H1 (cell line): Measurements from ENCODE around the gene NLN. TPM values are rescaled to one million over a fixed set of nuclear protein-coding genes. Genes with fewer than 3 reads are reported as not detected.
"Not testable (repeated sequence)": the region's sequence is repeated elsewhere in the genome, so short reads cannot be mapped to it uniquely, and the experiment has no call there.

ENCODE experiments used
- CTCF ChIA-PET: fragments of 300-600 bp; sonication (Branson Sonifier 250); formaldehyde crosslinking; loops from one replicate; lab custom pipeline; 2021; ENCODE audit not compliant: partially characterized antibody; lab: Charles Lee
- POLR2A ChIA-PET: fragments of 300-600 bp; sonication (Branson Sonifier 250); formaldehyde crosslinking; loops from one replicate; lab custom pipeline; 2021; ENCODE audit warnings: inconsistent platforms; ENCODE audit not compliant: partially characterized antibody; lab: Charles Lee
- DNase-seq, 2 experiments: peaks; one replicate each; pipeline versions ENCODE4 v3.0.0 to v3.0.0-alpha.2; 2010 to 2022; ENCODE audit warnings: low spot score in 2 of 2, low read depth in 1 of 2, mixed read lengths in 1 of 2
- FAIRE-seq: peaks from 2 replicates; lab custom pipeline; 2011; peaks lifted over from hg19 to GRCh38; lab: Jason Lieb, UNC
- H2AFZ ChIP-seq: 2 replicates; pipeline ENCODE4 v1.8.1; 2012; ENCODE audit warnings: low read length, inconsistent platforms
- H2AK5ac ChIP-seq: 2 replicates; pipeline ENCODE4 v1.6.1; 2013; ENCODE audit warnings: low read depth, low read length
- H2BK120ac ChIP-seq: replicated peaks from 2 replicates; pipeline ENCODE3; 2013; ENCODE audit warnings: low read depth, low read length, inconsistent platforms
- H2BK12ac ChIP-seq: 2 replicates; pipeline ENCODE4 v1.6.1; 2013; ENCODE audit warnings: low read depth, low read length
- H2BK15ac ChIP-seq: 2 replicates; pipeline ENCODE4 v1.6.1; 2013; ENCODE audit warnings: low read length
- H2BK20ac ChIP-seq: 2 replicates; pipeline ENCODE4 v1.6.1; 2013; ENCODE audit warnings: low read length
- H2BK5ac ChIP-seq: 2 replicates; pipeline ENCODE4 v1.6.1; 2013; ENCODE audit warnings: low read depth, low read length
- H3K14ac ChIP-seq: 2 replicates; pipeline ENCODE4 v1.6.1; 2013; ENCODE audit warnings: inconsistent platforms; ENCODE audit not compliant: insufficient read length
- H3K18ac ChIP-seq: 2 replicates; pipeline ENCODE4 v1.6.1; 2013; ENCODE audit warnings: low read length; ENCODE audit errors: extremely low read depth
- H3K23ac ChIP-seq: 2 replicates; pipeline ENCODE4 v1.6.1; 2013; ENCODE audit warnings: inconsistent platforms; ENCODE audit not compliant: insufficient read length
- H3K23me2 ChIP-seq: 2 replicates; pipeline ENCODE4 v1.6.1; 2013; ENCODE audit warnings: low read depth, low read length
- H3K27ac ChIP-seq: 2 replicates; pipeline ENCODE4 v1.6.1; 2011; ENCODE audit warnings: low read depth, low read length, inconsistent platforms
- H3K27me3 ChIP-seq, 4 experiments: replicated peaks in 1 of 4; 1 replicate in 1 of 4; 2 replicates in 3 of 4; pipeline versions ENCODE4 v1.6.1 to v1.8.1; 2011 to 2013; ENCODE audit warnings: low read length in 3 of 4, mild to moderate bottlenecking in 3 of 4, inconsistent platforms in 2 of 4, mixed read lengths in 2 of 4, moderate library complexity in 1 of 4; ENCODE audit not compliant: control insufficient read depth in 3 of 4, insufficient read depth in 3 of 4; ENCODE audit errors: extremely low read depth in 1 of 4
- H3K36me3 ChIP-seq, 4 experiments: 2 replicates each; pipeline versions ENCODE4 v1.6.1 to v1.8.1; 2011 to 2013; ENCODE audit warnings: mild to moderate bottlenecking in 4 of 4, low read length in 3 of 4, moderate library complexity in 2 of 4, control low read depth in 1 of 4, inconsistent platforms in 1 of 4; ENCODE audit not compliant: insufficient read depth in 4 of 4, control insufficient read depth in 2 of 4
- H3K4ac ChIP-seq: replicated peaks from 2 replicates; pipeline ENCODE3; 2013; ENCODE audit warnings: low read length, low read depth, mixed read lengths, inconsistent platforms; ENCODE audit not compliant: insufficient read length
- H3K4me1 ChIP-seq, 4 experiments: replicated peaks in 1 of 4; 1 replicate in 1 of 4; 2 replicates in 3 of 4; pipeline versions ENCODE4 v1.6.1 to v1.8.1; 2011 to 2013; ENCODE audit warnings: low read length in 3 of 4, inconsistent platforms in 2 of 4, mixed read lengths in 1 of 4; ENCODE audit not compliant: insufficient read depth in 4 of 4, control insufficient read depth in 3 of 4
- H3K4me2 ChIP-seq, 2 experiments: 2 replicates each; pipeline versions ENCODE4 v1.6.1 to v1.8.1; 2011 to 2013; ENCODE audit warnings: low read depth in 2 of 2, low read length in 2 of 2, control low read depth in 1 of 2, inconsistent platforms in 1 of 2, mild to moderate bottlenecking in 1 of 2; ENCODE audit not compliant: insufficient read depth in 1 of 2
- H3K4me3 ChIP-seq, 4 experiments: fragments of 200-600, 300-600 bp in 1 of 4; sonication (generic), shearing (Covaris generic), sonication (Bioruptor Twin) in 1 of 4; 2 replicates each; pipeline versions ENCODE4 v1.5.1 to v1.8.1; 2011 to 2016; ENCODE audit warnings: low read length in 4 of 4, low read depth in 3 of 4, control low read depth in 2 of 4, inconsistent platforms in 2 of 4, mild to moderate bottlenecking in 2 of 4, mixed read lengths in 1 of 4, moderate library complexity in 1 of 4; ENCODE audit not compliant: insufficient read depth in 2 of 4; ENCODE audit errors: extremely low read depth in 1 of 4
- H3K56ac ChIP-seq: replicated peaks from 2 replicates; pipeline ENCODE3; 2013; ENCODE audit warnings: low read depth, mild to moderate bottlenecking, mixed read lengths, low read length, inconsistent platforms; ENCODE audit not compliant: insufficient read length
- H3K79me1 ChIP-seq: 2 replicates; pipeline ENCODE4 v1.6.1; 2013; ENCODE audit warnings: low read depth, low read length, control low read depth
- H3K79me2 ChIP-seq, 2 experiments: 2 replicates each; pipeline versions ENCODE4 v1.6.1 to v1.8.1; 2012 to 2013; ENCODE audit warnings: low read length in 2 of 2, mild to moderate bottlenecking in 2 of 2, inconsistent platforms in 1 of 2; ENCODE audit not compliant: insufficient read depth in 2 of 2, control insufficient read depth in 1 of 2
- H3K9ac ChIP-seq, 4 experiments: replicated peaks in 1 of 4; 1 replicate in 1 of 4; 2 replicates in 3 of 4; pipeline versions ENCODE4 v1.6.1 to v1.8.1; 2011 to 2013; ENCODE audit warnings: low read depth in 3 of 4, low read length in 3 of 4, control low read depth in 2 of 4, mild to moderate bottlenecking in 2 of 4, moderate library complexity in 2 of 4, inconsistent platforms in 1 of 4; ENCODE audit errors: extremely low read depth in 1 of 4
- H3K9me3 ChIP-seq, 2 experiments: 2 replicates each; pipeline versions ENCODE4 v1.6.1 to v1.8.1; 2012 to 2013; ENCODE audit warnings: mild to moderate bottlenecking in 2 of 2, moderate library complexity in 2 of 2, control low read depth in 1 of 2, inconsistent platforms in 1 of 2, low read depth in 1 of 2, low read length in 1 of 2, mixed read lengths in 1 of 2; ENCODE audit not compliant: insufficient read depth in 2 of 2
- H4K20me1 ChIP-seq, 2 experiments: replicated peaks in 1 of 2; 2 replicates each; pipeline versions ENCODE3 to v1.8.1; 2011 to 2013; ENCODE audit warnings: inconsistent platforms in 2 of 2, low read length in 2 of 2, mild to moderate bottlenecking in 1 of 2; ENCODE audit not compliant: insufficient read depth in 2 of 2, control insufficient read depth in 1 of 2
- H4K5ac ChIP-seq: 2 replicates; pipeline ENCODE4 v1.6.1; 2013; ENCODE audit warnings: low read length, low read depth, mixed read lengths, inconsistent platforms; ENCODE audit not compliant: insufficient read length
- H4K8ac ChIP-seq: 2 replicates; pipeline ENCODE4 v1.8.0; 2013; ENCODE audit warnings: mild to moderate bottlenecking, moderate library complexity, low read length, inconsistent platforms; ENCODE audit not compliant: insufficient read depth; ENCODE audit errors: extremely low read depth
- H4K91ac ChIP-seq: replicated peaks from 2 replicates; pipeline ENCODE3; 2013; ENCODE audit warnings: low read length, mixed read lengths, inconsistent platforms; ENCODE audit not compliant: insufficient read length
- WGBS, 2 experiments: shearing (Covaris generic) in 1 of 2; methylation state at CpG; one replicate each; pipeline versions ENCODE4 v1.1.6 to v1.1.7; 2013 to 2015; ENCODE audit warnings: low lambda C conversion rate in 2 of 2, mixed read lengths in 2 of 2, inconsistent platforms in 1 of 2, low coverage in 1 of 2, missing lambda C conversion rate in 1 of 2; ENCODE audit not compliant: insufficient replicate concordance in 2 of 2, insufficient coverage in 1 of 2, insufficient read length in 1 of 2; ENCODE audit errors: extremely low coverage in 1 of 2, missing lambda C conversion rate in 1 of 2; 5-methylcytosine and 5-hydroxymethylcytosine counted together
- polyA plus RNA-seq, 7 experiments: library from polyadenylated mRNA; depleted of rRNA in 3 of 7; stranded (reverse) in 5 of 7; unstranded in 2 of 7; fragments of >200 nt in 5 of 7; fragments of 200-250 nt in 2 of 7; gene quantifications; 1 replicate in 5 of 7; 2 replicates in 1 of 7; 4 replicates in 1 of 7; pipeline versions ENCODE4 v1.2.1 to v1.2.3, GENCODE V29; 2011 to 2013; ENCODE audit warnings: missing spikeins in 2 of 7, mixed read lengths in 2 of 7
- total RNA-seq: library from RNA; stranded (reverse); fragmentation: NEBNext Ultra II Directional; extraction: Animal tissue kit (Norgen Biotek cat#: 25700); gene quantifications from 2 replicates; pipeline ENCODE4 v1.2.1, GENCODE V29; 2021

Gene NLN
- total and polyA plus RNA-seq, 2 of the 8 experiments (the other 6 are each of a cell fraction or from before 2014, with no cell fraction given), result 46.7 to 192 TPM

GRCh38 chr5:65788296-65788695, 66.3 kb downstream of the NLN start:
- not testable (repeated sequence) for H3K4me1 ChIP-seq, H3K27me3 ChIP-seq, H3K18ac ChIP-seq, H3K4ac ChIP-seq, H3K9me3 ChIP-seq, H2AK5ac ChIP-seq, H2AFZ ChIP-seq, H3K79me1 ChIP-seq, H2BK12ac ChIP-seq, H4K91ac ChIP-seq, H3K23me2 ChIP-seq, H3K14ac ChIP-seq, H3K9ac ChIP-seq, H2BK15ac ChIP-seq, H3K56ac ChIP-seq, H4K20me1 ChIP-seq, H3K4me2 ChIP-seq, H3K23ac ChIP-seq, H2BK5ac ChIP-seq, FAIRE-seq, H4K8ac ChIP-seq, H3K27ac ChIP-seq, H3K4me3 ChIP-seq, H2BK120ac ChIP-seq, H4K5ac ChIP-seq, H3K79me2 ChIP-seq, DNase-seq, H2BK20ac ChIP-seq
- POLR2A ChIA-PET, result interaction anchor here (0.6 kb wide), 1 partner anchor 237 kb away, joined by 3 read pairs; no protein-coding TSS in a partner anchor
- peaks cover 8 to 59% (median 37%) of the 10 kb centered on the region in 4 experiments for H3K36me3 ChIP-seq
- 95% methylated on average over 2 of the region's 2 CpGs; no CpG with 5 or more reads in 1 of the 2 experiments for WGBS, 2 experiments
- CTCF ChIA-PET, result interaction anchor here (1.3 kb wide), 1 partner anchor 13 kb away, joined by 3 read pairs; no protein-coding TSS in a partner anchor
